Cardiac septum (tissue), 1 donor: ENCODE data around the gene DDC. TPM values are rescaled to one million over a fixed set of nuclear protein-coding genes. Genes with fewer than 3 reads are reported as not detected.
"Not testable (repeated sequence)": the region's sequence is repeated elsewhere in the genome, so short reads cannot be mapped to it uniquely, and the experiment has no call there.

Experiments used
- DNase-seq: peaks from one replicate; pipeline ENCODE4 v3.0.0-alpha.2; 2020; ENCODE audit warnings: low spot score
- intact Hi-C: fragments of 100-400 bp; cut with DNase I; formaldehyde crosslinking; loops from one replicate; pipeline ENCODE4 v1.14.0; 2022
- total RNA-seq: library from RNA; stranded (reverse); fragmentation: NEBNext Ultra II Directional; extraction: Animal tissue kit (Norgen Biotek cat#: 25700); gene quantifications from one replicate; pipeline ENCODE4 v1.2.1, GENCODE V29; 2021
- donor health status: DM: no; HTN: no; CAD: no.

Gene DDC
- total RNA-seq, 1 donor from 2014 or later, result not detected

DNA sequence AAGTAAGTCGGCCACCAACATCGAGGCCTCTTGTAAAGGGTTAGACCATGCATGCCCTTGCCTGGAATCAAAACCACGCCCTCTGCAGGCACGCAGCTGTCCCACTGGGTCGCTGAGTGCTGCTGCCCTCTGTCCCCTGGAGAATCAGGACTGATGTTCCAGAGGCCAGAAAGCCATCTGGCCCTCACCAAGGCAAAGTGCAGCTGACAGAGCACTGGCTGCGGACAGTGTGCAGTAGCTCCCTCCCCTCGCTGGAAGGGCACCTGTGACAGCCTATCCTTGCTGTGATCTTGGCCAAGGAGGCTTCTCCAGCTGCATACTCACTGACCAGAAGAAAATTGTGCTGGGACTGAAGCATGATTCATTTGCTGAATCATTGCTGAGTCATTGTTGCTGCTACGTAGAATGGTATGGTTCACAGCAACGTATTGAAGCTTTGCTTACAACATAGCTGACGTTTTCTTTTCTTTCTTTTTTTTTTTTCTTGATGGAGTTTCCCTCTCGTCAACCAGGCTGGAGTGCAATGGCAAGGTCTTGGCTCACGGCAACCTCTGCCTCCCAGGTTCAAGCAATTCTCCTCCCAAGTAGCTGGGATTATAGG is 30.4 kb downstream of the DDC start:
- DNase-seq, result peak; percentile 66
- intact Hi-C loops, result no loop called here

DNA sequence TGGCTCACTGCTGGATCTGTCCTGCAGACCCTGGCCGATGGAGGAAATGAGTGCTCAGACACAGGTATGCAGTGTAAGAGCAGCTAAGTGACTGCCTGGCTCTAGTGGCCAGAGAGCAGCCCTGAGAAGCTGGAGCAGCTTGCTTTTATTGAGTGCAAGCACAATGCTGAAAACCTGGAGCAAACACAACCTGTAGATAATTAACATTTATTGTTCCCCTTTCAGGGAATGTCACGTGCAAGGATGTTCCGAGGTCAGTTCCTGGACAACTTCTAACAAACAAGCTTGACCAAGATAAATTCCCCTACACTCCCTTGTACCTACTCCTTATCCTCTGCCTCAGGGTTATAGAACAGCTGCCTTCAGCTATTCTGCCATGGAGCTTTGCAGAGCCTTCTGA is 31.3 kb downstream of the DDC start:
- intact Hi-C loops, result no loop called here
- DNase-seq, result no peak

DNA sequence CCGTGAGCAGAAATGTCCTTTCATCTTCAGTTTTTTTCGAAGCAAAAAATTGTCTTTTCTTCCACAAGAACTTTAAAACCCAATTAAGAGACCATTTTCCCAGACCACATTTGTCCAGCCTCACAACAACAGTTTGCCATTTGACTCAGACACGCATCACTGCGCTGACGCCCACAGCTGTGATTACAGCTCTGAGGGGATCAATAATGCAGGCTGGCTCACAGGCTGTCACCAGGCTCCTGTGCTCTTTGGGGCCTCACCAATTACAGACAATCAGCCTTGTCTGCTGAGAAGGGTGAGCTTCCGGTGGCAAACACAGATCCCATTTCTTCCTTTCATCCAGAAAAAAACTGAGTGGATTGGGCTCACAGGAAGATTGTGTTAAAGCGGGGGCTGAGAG is 33.3 kb downstream of the DDC start:
- intact Hi-C loops, result no loop called here

DNA sequence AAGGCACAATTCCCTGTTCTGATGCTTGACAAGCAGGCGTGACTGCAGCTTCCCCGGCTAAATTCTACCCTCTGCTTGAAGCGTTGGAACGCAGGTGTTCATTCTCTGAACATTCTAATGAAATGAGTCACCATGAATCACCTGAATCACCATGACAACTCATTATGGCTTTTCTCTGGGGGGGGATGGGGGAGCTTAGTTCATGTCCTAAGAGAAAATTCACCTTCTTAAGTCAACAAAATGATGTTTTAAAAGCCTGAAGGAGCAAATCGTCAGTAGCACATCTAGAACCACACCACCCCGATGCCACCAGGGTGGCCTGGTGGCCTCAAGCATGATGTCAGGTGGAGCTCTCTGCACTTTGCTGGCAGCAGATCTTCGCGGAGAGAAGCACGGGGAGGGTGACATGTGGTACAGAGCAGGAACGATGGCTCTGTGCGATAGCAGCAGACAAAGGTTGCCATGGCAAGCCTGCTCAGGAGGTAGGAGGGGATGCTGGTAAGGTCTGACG is 33.7 kb downstream of the DDC start:
- DNase-seq, result no peak
- intact Hi-C loops, result no loop called here

More for the DNA sequence above, 33.3 kb downstream of the DDC start:
- DNase-seq, result no peak

DNA sequence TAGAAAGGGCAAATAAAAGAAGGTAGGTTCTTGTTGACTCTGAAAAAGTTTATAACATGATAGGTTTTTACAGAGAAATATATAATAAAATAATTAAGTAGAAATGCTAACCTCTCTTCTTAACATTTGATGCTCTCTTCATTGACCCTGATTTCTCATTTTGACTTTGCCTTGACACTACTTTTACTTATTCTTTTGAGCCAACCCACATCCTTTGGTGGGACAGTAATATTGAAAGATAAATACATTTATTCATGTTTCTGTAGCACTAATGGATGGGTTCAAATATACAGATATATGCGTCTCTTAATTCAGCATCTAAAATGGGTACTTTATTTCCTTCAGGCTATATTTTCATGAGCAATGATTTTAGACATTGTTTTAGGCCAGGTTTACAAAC is 34.4 kb downstream of the DDC start:
- no peak for DNase-seq

DNA sequence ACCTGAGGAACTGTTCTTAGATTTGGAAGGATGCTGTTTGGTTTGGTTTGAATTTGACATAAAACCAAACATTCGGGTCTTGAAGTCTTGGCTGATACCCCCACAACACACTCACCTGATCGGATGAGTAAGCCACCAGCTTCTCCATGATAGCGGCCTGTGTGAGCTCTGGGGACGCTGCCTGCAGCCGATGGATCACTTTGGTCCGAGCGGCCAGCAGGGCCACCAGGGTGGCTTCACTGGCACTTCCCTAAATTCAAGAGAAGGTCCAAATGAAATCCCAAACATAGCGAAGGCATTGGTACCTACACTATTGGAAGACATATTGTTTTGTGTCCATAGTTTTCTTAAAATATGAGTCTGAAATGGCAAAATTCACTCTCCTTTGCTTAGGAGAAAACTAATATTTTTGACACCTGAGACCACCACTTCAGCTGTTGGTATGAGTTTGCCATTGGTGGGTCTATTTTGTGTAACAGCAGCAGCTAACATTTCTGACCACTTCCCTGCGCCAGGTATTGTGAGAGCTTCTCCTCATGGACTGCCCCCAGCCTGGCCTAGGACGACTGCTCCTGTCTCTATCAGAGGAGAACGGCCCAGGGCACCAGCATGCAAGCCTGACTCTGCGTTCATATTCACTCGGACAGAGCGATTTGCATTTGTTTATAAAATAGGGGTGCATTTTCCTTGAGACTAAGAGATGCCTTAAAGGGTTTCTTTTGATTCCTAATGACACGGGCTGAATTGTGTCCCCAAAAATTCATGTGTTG is 35.9 kb downstream of the DDC start:
- intact Hi-C loops, result no loop called here

More for the DNA sequence above, 34.4 kb downstream of the DDC start:
- intact Hi-C loops, result no loop called here

DNA sequence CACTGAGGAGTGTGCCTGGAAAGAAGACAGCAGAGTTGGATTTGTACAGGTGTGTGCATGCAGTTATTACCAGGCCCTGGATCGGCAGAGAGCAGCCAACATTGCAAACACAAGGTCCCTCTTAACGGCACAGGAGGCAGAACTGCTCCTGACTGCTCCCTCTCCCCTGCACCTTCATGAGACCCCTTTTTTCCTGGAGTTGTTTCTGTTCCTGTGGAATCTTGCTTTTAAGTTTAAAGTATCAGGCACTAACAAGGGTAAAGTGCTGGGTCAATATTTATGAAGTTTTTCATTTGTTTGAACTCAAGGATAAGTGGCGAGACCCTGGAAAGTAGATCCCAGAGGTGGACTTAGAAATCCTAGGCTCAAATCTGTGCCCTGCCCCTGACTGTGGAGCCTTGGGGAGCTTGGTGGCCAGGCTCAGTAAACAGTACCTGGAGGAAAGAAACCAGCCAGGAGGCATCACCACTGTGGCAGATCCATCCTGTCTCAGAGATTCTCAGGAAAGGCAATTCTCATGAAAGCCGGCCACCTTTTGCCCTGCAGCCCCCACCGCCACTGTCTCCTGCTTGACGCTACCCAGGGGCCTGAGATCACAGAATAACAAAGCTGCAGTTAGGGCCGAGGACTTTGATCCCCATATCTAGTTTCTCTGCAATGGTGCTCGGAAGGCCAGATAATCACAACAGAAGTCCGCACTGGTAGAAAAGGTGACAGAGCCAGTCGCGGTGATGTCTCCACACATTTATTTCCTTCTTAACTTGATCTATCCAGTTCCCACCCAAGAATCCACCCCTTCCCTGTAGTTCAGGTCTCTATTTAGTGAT is 36.7 kb downstream of the DDC start:
- intact Hi-C loops, result no loop called here
- DNase-seq, result no peak

More for the DNA sequence above, 35.9 kb downstream of the DDC start:
- no peak for DNase-seq

DNA sequence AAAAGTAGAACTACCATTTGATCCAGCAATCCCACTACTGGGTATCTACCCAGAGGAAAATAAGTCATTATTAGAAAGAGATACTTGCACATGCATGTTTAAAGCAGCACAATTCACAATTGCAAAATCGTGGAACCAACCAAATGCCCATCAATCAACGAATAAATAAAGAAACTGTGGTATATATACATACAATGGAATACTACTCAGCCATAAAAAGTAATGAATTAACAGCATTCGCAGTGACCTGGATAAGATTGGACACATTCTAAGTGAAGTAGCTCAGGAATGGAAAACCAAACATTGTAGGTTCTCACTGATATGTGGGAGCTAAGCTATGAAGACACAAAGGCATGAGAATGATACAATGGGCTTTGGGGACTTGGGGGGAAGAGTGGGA is 45.9 kb downstream of the DDC start:
- DNase-seq, intact Hi-C loops: not testable (repeated sequence)

DNA sequence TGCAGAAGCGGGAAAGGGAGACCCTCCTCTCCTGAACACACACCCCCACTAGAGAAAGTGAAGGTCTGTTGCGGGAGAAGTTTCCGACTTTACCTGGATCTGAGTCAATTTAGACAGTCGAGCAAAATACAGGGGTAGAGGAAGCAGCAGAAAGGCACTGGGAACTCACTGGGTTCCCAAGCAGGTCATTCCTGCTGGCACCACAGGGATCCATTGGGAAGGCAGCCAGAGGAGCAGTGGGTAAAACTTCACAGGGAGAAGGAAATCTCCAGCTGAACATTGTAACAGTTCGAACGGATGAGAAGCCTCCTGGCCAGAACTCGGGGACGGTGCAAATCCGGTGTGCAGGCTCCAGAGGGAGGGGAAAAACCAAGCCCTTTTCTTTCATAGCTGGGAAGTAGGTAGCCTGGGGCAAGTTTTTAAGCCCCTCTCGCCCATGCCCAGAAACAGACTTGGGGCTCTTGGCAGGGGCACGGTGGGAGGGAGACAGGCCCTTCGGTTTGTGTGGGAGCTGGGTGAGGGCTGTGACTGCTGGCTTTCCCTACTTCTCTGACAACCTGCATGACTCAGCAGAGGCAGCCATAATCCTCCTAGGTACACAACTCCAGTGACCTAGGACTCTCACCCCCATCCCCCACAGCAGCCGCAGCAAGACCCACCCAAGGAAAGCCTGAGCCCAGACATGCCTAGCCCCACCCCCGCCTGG is 51.9 kb downstream of the DDC start:
- no peak for DNase-seq
- intact Hi-C loops, result no loop called here

DNA sequence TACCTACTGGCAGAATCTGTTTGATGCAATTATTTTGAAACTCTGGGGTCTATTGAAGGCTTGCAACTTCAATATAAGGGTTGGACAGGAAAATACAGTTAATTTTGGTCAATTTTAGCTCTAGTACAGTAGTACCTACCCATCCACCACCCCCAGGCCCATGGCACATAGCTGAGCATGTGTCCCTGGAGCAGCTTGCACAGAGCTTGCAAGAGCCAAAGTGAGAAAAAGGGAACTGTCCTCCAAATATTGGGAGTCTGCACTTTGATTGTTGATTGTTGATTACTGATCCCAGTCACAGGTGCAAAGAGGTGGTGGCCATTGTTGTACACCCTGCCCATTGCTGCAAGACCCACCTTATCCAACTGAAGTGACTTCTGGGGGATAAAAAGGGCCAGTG is 52.8 kb downstream of the DDC start:
- intact Hi-C loops, result no loop called here
- no peak for DNase-seq

DNA sequence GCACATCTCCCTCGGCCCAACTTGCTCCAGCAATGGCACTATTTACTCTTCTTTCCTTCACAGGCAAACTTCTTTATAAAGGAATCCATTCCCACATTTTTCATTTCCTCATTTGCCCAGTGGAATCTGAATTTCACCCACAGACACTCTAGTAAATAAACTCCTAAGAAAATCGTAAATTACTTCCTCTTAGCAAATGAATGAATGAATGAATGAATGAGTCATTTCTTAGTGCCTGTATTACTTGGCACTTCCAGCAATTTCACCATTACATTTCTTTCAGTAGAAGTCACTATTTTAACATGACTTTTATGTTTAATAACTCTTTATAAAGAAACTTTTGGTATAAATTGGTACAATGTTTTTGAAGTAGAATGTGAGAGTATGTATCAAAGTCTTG is 55.7 kb downstream of the DDC start:
- intact Hi-C loops, result no loop called here
- DNase-seq, result no peak

DNA sequence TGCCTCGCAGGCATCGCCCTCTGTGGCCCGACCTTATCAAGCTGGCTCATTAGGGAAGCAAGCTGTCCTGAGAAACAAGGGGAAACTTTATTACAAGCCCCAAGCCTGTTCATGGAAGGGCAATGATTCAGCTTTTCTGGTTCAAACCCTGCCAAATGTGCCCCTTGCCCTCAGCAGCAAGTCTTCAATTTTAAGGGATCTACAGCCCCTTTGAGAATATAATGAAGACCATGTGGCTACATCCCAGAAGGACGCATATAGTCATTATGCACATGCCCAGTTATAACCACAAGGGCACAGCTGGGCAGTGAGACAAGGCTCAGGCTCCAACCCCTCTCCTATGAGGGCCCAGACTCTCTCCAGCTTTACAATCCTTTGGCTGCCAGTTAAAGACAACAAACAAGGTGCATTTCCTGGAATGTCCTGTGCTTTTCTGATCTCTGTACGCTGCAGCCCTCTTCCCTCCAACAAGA is 56.7 kb downstream of the DDC start:
- DNase-seq, result no peak
- intact Hi-C loops, result no loop called here

DNA sequence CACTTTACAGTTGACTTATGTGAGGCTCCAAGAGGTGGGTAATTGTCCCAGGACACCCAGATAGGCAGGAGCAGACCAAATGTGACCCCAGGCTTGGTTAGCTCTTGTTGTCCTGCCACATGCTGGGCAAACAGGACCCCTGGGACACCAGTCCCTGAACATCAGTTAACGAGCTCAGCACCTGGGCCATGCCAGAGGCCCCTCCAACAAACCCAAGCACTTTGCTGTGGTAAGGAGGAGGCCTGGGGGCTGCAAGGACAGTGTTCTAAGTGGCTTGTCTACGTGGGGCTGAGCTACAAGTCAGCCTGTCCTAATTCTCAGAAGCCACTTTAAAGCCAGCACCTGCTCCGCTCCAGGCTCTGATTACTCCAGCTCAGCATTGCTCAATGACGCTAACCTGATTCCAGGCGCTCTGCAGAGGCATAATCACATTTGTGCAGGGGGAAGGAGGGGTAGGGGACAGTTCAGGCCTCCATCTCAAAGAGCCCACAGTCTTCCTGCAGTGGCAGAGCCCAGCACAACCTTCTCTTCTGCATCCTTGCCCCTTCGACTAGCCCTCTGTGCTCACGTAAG is 57.2 kb downstream of the DDC start:
- intact Hi-C loops, result no loop called here
- DNase-seq, result no peak

DNA sequence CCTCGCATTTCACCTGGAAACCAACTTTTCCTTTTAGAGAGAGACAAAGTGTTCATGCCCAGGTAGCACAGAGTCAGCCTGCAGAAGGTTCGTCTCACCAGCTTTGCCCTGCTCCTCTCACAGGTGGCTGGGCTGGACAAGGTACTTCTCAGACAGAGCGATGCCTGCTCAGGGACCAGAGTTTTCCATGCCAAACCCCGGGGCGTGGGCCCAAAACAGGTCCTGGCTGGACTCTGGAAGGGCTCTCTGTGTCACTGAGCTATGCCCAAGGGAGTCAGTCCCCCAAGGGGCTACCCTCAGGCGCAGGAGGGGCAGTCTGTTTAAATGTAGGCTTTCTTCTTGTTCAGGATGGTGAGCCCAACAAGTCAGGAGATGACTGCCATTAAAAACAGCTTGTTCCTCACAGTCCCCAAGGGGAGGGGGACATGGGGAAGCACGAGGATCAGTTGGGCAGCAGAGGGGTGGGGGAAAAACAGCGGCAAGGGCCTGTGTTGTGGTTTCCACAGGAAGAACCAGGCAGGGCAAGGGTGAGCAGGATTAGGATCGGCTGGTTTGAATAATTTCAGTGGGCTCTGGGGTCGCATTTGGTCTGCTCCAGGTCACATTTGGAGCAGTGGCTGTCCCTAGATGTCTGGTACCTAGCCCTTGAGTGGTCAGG is 59.5 kb downstream of the DDC start:
- no peak for DNase-seq
- intact Hi-C loops, result no loop called here

DNA sequence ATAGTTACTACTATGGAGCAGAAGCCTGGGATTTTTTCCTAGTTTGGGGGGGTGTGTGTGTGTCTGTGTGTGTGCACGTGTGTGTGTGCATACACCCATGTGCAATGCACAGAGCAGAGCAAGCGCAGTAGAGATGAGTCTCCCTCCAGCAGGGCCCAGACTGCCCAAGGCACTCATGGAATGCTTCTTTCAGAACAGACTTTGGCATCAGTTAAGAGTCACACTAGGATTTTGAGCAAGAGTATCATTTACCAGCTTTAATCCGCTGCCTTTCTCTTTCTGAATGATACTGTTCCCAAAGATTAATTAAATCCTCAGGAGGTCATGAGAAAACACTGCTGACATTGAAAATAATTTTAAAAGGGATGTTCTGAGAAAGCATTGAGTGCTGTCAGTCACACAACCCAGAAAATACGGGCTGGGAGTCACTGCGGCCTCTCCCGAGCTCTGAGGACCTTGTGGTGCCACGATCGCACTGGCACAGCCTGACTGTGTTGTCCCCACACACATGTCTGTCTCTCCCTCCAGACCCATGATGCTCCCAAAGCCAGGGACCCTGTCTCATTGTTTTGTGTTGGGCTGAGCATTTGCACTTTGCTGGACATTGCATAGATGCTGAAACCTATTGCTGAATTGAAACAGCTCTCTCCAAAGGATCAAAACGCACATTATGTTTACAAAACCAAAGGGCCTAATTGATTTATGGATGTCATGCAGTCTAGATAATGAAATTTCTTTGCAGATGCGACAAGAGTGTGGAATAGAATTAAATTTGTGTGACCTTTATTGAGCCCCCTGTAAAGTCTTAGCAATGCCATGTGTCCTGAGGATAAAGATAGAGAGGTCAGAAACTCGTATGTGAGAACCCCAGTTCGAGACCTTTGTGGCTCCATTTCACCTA is 60.3 kb downstream of the DDC start:
- intact Hi-C loops, result no loop called here
- no peak for DNase-seq

DNA sequence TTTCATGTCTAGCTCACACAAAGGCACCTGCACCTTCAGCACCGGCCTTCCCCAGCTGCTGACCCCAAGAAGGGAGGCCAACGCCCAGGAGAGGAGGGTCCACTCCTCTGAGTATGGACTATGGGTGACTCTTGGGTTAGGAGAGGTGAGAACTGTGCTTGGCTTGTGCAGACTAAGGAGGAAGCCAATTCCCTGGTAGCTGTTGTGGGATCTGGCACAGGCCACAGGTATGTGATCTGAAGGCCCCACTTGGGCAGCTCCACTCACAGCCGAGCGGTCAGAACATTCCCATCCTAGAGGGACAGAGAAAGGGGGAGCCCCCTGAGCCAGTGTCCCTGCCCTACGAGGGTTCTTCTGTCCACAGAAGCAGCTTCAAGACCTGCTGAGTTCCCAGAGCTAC is 62.3 kb downstream of the DDC start:
- intact Hi-C loops, result no loop called here
- no peak for DNase-seq

DNA sequence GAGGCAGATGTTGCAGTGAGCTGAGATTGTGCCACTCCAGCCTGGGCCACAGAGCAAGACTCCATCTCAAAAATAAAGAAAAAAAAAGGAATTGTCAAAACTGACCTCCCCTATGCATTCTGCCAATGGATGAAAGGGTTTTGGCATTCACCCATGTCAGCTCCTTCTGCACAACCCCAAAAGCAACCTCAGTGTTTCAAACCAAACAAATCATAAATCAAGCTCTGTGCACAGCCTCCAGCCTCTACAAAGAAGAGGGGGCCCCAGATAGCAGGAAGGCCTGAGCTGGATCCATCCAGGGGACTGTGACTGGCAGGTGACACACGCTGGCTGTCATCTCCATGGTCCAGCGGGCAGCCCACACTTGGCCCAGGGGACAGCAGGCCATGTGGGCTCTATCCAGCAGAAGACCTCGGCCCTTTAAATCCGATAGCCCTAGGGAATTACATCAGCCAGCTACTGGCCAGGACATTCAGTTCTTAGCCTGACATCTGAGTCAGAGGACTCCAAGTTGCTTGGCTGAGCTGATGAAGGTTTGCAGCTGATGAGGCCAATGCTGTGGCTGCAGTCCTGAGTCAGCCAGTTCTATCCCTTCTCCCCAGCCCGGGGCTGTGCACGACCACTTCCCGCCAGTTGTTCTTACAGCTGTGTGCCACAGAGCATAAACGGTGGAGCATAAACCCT is 63.1 kb downstream of the DDC start:
- no peak for DNase-seq
- intact Hi-C loops, result no loop called here
